Panc1 (cell line): ENCODE measurements around the gene B9D1. TPM values are rescaled to one million over a fixed set of nuclear protein-coding genes. Genes with fewer than 3 reads are reported as not detected.

Experiments used
- ATAC-seq: fragments of 200-7000 bp; cut with Tn5 transposase; 2 replicates; pipeline ENCODE4 v1.9.1; 2020; ENCODE audit warnings: mild to moderate bottlenecking, moderate library complexity
- BruUV-seq: library from RNA; stranded (reverse); fragments of 400-500 nt; replicated peaks from 2 replicates; lab custom pipeline; 2021; lab: Mats Ljungman, UMichigan
- CTCF ChIA-PET: fragments of 300-600 bp; sonication (Branson Sonifier 250); formaldehyde crosslinking; loops from one replicate; lab custom pipeline; 2022; ENCODE audit warnings: antibody characterized with exemption; lab: Charles Lee
- POLR2A ChIA-PET: fragments of 300-600 bp; sonication (Branson Sonifier 250); formaldehyde crosslinking; loops from one replicate; lab custom pipeline; 2022; ENCODE audit warnings: antibody characterized with exemption; lab: Charles Lee
- DNase-seq: peaks from one replicate; pipeline ENCODE4 v3.0.0-alpha.2; 2010; ENCODE audit warnings: low read depth, low spot score
- H3K27ac ChIP-seq: 2 replicates; pipeline ENCODE4 v1.5.1; 2011; ENCODE audit warnings: mild to moderate bottlenecking, low read length, inconsistent platforms
- H3K27me3 ChIP-seq: fragments of 200-500 bp; sonication (Bioruptor generic); 2 replicates; pipeline ENCODE4 v1.6.0; 2014; ENCODE audit warnings: low read length, inconsistent platforms; ENCODE audit not compliant: control insufficient read depth, insufficient read depth
- H3K36me3 ChIP-seq: fragments of 200-500 bp; sonication (Bioruptor generic); 2 replicates; pipeline ENCODE4 v1.5.1; 2014; ENCODE audit warnings: inconsistent platforms, mild to moderate bottlenecking, low read length, moderate library complexity; ENCODE audit not compliant: control insufficient read depth, insufficient read depth
- H3K4me1 ChIP-seq: 2 replicates; pipeline ENCODE4 v1.5.1; 2011; ENCODE audit warnings: inconsistent platforms, mild to moderate bottlenecking, low read length, moderate library complexity; ENCODE audit not compliant: control insufficient read depth, insufficient read depth
- H3K4me3 ChIP-seq, 2 experiments: 2 replicates each; pipeline ENCODE4 v1.5.1; 2011 to 2012; ENCODE audit warnings: low read depth in 2 of 2, low read length in 2 of 2, mild to moderate bottlenecking in 2 of 2, inconsistent platforms in 1 of 2, moderate library complexity in 1 of 2
- H3K9me3 ChIP-seq: fragments of 200-500 bp; sonication (Bioruptor generic); 2 replicates; pipeline ENCODE4 v1.5.1; 2014; ENCODE audit warnings: low read depth, mild to moderate bottlenecking, inconsistent platforms, low read length, moderate library complexity; ENCODE audit not compliant: control insufficient read depth, insufficient read depth
- CTCF ChIP-seq: fragments of 450-650 bp; IDR thresholded peaks from 2 replicates; pipeline ENCODE4 v1.5.1; 2017; ENCODE audit warnings: mild to moderate bottlenecking
- POLR2AphosphoS5 ChIP-seq: IDR thresholded peaks from 2 replicates; pipeline ENCODE4 v1.6.1; 2012; ENCODE audit warnings: mild to moderate bottlenecking, low read depth, low read length, moderate library complexity
- REST ChIP-seq, 2 experiments: IDR thresholded peaks; 2 replicates each; pipeline ENCODE4 v1.6.1; 2011 to 2012; ENCODE audit warnings: low read depth in 2 of 2, control low read depth in 1 of 2, low read length in 1 of 2, mild to moderate bottlenecking in 1 of 2, moderate library complexity in 1 of 2; ENCODE audit not compliant: insufficient read depth in 1 of 2
- SIN3A ChIP-seq: IDR thresholded peaks from 2 replicates; pipeline ENCODE4 v1.6.1; 2012; ENCODE audit warnings: low read depth, mild to moderate bottlenecking, low read length, moderate library complexity, borderline replicate concordance; ENCODE audit not compliant: insufficient read depth
- TCF7L2 ChIP-seq: IDR thresholded peaks from 2 replicates; pipeline ENCODE4 v1.6.1; 2011; ENCODE audit warnings: mild to moderate bottlenecking, low read depth, low read length, inconsistent platforms
- in situ Hi-C: cut with HindIII; loops from 2 replicates; pipeline ENCODE4 v1.10.0; 2016; ENCODE audit warnings: low sequenced_read_pairs, low pct_unique_long_range_greater_than_20kb
- intact Hi-C: fragments of 100-400 bp; cut with micrococcal nuclease; formaldehyde crosslinking; loops from one replicate; pipeline ENCODE4 v1.10.0; 2022; ENCODE audit not compliant: unreplicated experiment
- total RNA-seq: library from RNA; stranded (reverse); gene quantifications from one replicate; pipeline ENCODE4 v1.2.1, GENCODE V29; 2021; ENCODE audit not compliant: unreplicated experiment

Gene B9D1
- total RNA-seq, 1 experiment from 2014 or later: 19.1 TPM

GRCh38 chr17:19342611-19343255 lies 19.8 kb downstream of the B9D1 start:
- H3K9me3 ChIP-seq: no peaks in the 10 kb centered on the region
- intact Hi-C loops (no loop called here), in situ Hi-C loops (no loop called here)
- no TSS peak for BruUV-seq
- TF ChIP-seq TCF7L2: no peak
- TF ChIP-seq POLR2AphosphoS5: no peak
- no peak for TF ChIP-seq REST (IDR thresholded peaks at IDR 0.05; ENCODE audit: insufficient read depth in 1 of 2, low read depth in 2 of 2, low read length in 1 of 2)
- TF ChIP-seq CTCF: no peak
- no peak for TF ChIP-seq SIN3A
- POLR2A ChIA-PET: no interaction called here
- H3K27me3 ChIP-seq: no peaks in the 10 kb centered on the region
- ATAC-seq (no peak; the same call in 1 of the 2 replicates), DNase-seq (no peak)
- no peaks in the 10 kb centered on the region for H3K36me3 ChIP-seq
- H3K27ac ChIP-seq: no peak overlapping the region
- peaks cover 12% of the 10 kb centered on the region for H3K4me1 ChIP-seq
- CTCF ChIA-PET: no interaction called here
- H3K4me3 ChIP-seq: no peak overlapping the region

- Histone ChIP-seq H3K27me3 (no peaks in the 10 kb centered on the region), H3K4me3 (no peak overlapping the region), H3K9me3 (no peaks in the 10 kb centered on the region), H3K4me1 (peaks cover 6% of the 10 kb centered on the region), H3K36me3 (no peaks in the 10 kb centered on the region), H3K27ac (no peak overlapping the region)
- ChIA-PET POLR2A (no interaction called here), CTCF (no interaction called here)
- BruUV-seq: no TSS peak
- ATAC-seq: no peak
- in situ Hi-C loops: no loop called here
- no peak for DNase-seq
- intact Hi-C loops: no loop called here
- TF ChIP-seq SIN3A (no peak), TCF7L2 (no peak), REST (IDR thresholded peaks at IDR 0.05; ENCODE audit: insufficient read depth in 1 of 2, low read depth in 2 of 2, low read length in 1 of 2) (no peak), CTCF (no peak), POLR2AphosphoS5 (no peak)
Observed at GRCh38 chr17:19341641-19342610, 20.6 kb downstream of the B9D1 start.
